BJ (cell line): ENCODE measurements around the gene STIM1. TPM values are rescaled to one million over a fixed set of nuclear protein-coding genes. Genes with fewer than 3 reads are reported as not detected.

Experiments
- CTCF ChIA-PET: fragments of 350-600 bp; formaldehyde crosslinking; extraction: SDS; loops from one replicate; lab custom pipeline; 2021; ENCODE audit warnings: antibody characterized with exemption, inconsistent platforms; lab: Yijun Ruan, JAX
- POLR2A ChIA-PET: fragments of 300-600 bp; sonication (Branson Sonifier 250); formaldehyde crosslinking; extraction: SDS; loops from one replicate; lab custom pipeline; 2021; ENCODE audit warnings: antibody characterized with exemption; lab: Charles Lee
- DNase-seq: peaks from one replicate; pipeline ENCODE4 v3.0.0-alpha.2; 2011; ENCODE audit warnings: low read depth
- H3K27me3 ChIP-seq: 2 replicates; pipeline ENCODE4 v1.6.0; 2011; ENCODE audit warnings: low read length; ENCODE audit not compliant: control insufficient read depth, insufficient read depth
- H3K36me3 ChIP-seq: 2 replicates; pipeline ENCODE4 v1.5.1; 2011; ENCODE audit warnings: low read length; ENCODE audit not compliant: control insufficient read depth, insufficient read depth
- H3K4me3 ChIP-seq: 2 replicates; pipeline ENCODE4 v1.5.1; 2011; ENCODE audit warnings: low read depth, mild to moderate bottlenecking, control low read depth, low read length
- polyA plus RNA-seq: library from polyadenylated mRNA; depleted of rRNA; stranded (reverse); fragments of >200 nt; gene quantifications from 2 replicates; pipeline ENCODE4 v1.2.3, GENCODE V29; 2011
- TF ChIP-seq, protein P1 (sequence below): IDR thresholded peaks from 2 replicates; pipeline ENCODE4 v1.5.1; 2011; ENCODE audit warnings: low read depth, mild to moderate bottlenecking, control low read depth, inconsistent platforms, low read length, moderate library complexity; ENCODE audit not compliant: insufficient read depth

STIM1 gene
- polyA plus RNA-seq, 1 experiment: 54.6 TPM

DNA sequence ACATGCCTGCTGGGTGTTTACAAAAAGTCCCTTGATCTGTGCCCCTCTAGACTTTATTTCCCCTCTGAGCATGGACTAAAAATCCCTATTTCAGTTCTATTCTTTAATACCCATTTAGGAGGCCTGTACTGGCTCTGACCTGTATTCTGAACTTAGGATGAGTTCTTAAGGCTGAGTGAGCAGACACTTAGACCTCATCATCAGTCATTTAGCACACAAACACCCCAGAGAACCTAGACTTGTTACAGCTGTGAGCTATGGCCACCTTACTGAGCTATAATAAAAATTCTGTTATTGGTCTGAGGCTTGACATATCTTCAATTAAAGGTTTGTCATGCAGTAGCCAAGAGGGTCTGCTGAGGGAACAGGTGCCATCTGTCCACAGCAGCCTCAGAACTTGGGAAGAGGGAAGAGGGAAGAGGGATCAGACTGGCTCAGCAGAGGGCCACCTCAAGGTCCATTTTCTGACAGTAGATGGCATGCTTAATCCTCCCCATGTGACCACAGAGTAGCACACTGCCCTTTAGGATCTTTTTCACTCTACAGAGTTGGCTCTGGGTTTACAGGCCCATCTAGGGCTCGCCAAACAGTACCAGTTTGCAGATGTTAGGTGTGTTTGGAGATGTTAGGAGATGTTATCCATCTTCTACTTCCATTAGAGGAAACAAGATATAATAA is 209.0 kb downstream of the STIM1 start:
- Histone ChIP-seq H3K36me3 (no peaks in the 10 kb centered on the region; the same call in 1 of the 2 replicates), H3K4me3 (no peak overlapping the region), H3K27me3 (no peaks in the 10 kb centered on the region)
- TF ChIP-seq, protein P1, sequence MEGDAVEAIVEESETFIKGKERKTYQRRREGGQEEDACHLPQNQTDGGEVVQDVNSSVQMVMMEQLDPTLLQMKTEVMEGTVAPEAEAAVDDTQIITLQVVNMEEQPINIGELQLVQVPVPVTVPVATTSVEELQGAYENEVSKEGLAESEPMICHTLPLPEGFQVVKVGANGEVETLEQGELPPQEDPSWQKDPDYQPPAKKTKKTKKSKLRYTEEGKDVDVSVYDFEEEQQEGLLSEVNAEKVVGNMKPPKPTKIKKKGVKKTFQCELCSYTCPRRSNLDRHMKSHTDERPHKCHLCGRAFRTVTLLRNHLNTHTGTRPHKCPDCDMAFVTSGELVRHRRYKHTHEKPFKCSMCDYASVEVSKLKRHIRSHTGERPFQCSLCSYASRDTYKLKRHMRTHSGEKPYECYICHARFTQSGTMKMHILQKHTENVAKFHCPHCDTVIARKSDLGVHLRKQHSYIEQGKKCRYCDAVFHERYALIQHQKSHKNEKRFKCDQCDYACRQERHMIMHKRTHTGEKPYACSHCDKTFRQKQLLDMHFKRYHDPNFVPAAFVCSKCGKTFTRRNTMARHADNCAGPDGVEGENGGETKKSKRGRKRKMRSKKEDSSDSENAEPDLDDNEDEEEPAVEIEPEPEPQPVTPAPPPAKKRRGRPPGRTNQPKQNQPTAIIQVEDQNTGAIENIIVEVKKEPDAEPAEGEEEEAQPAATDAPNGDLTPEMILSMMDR: no peak
- ChIA-PET POLR2A (no interaction called here), CTCF (interaction anchor here (0.5 to 14.8 kb wide), 8 partner anchors 9 to 223 kb away, joined by 3 to 524 read pairs (median 4); partner anchors contain the start of genes RHOG and STIM1)
- no peak for DNase-seq

DNA sequence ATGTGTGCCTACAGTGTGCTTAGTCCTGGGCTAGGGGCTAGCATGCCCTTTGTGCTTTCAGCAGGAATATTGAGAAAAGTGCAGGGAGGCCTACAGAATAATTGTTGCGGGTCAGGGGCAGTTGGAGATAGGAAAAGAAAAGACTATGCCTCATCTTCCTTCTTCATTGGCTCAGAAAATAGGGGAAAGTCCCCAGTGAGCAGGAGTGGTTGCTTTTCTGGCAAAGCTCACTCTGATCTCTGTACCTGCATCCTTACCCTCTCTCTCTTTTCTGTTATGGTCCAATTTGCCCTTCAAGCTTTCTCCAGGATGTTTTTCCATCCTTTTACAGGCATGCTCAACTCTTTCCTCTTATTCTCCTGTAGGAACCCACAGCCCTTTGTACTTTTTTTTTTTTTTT is 209.6 kb downstream of the STIM1 start:
- TF ChIP-seq, protein P1: no peak
- no peak for DNase-seq
- Histone ChIP-seq H3K27me3 (no peaks in the 10 kb centered on the region), H3K4me3 (no peak overlapping the region), H3K36me3 (no peaks in the 10 kb centered on the region; the same call in 1 of the 2 replicates)
- ChIA-PET POLR2A (no interaction called here), CTCF (interaction anchor here (0.5 to 14.8 kb wide), 6 partner anchors 9 to 224 kb away, joined by 3 to 524 read pairs (median 3); partner anchors contain the start of genes RHOG and STIM1)

DNA sequence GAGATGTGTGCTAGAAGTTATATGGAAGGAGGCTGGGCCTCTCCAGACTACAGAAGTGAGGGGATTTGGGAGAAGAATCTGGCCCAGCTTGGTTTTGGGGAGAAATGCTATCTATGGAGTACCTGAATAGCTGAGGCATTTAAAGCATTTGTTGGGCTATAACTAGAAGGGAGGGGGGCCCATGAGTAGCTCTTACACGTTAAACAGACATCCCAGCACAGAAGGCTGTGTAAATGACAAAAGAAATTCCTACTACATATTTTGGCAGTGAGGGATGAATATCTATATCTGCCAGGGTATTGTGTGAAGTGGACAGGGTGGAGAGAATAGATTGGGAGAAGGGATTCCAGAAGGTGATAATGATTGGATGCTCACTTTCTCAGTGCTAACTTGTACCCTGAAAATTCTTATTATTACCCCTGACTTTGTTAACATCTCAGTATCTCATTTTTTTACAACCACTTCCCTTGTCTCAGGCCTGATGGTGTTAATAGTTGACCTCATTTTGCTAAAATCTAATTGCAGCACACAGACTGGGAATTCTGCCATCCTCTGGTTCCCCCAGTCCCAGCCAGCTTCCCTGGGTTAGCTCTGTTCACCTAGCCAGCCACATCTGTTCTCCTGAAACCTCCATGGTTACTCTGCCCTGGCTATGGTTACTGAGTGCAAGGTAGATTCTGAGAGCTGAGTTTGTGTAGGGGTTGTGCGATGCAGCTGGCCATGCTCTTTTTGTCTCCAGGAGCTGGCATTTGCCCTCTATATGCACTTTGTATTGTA is 210.3 kb downstream of the STIM1 start:
- no peaks in the 10 kb centered on the region for H3K36me3 ChIP-seq

DNA sequence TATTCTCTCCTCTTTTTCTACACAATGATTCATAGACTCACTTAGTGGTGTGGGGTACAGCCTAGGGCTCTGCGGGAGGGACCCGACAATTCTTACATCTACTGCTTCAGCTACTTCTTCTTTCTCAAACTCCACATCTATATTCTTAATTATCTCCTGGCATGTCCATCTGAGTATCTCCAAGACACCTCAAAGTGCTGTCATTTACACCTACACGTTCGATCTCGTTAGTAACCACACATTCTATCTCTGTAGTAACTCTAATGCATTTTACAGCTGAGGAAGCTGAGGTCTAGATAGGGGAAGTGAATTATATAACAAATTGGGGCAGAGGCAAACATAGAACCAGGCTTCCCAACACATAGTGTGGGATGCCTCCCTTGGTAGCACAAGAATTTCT is 211.4 kb downstream of the STIM1 start:
- CTCF ChIA-PET: interaction anchor here (1.5 to 14.8 kb wide), 3 partner anchors 205 to 225 kb away, joined by 3 to 524 read pairs (median 5); partner anchors contain the start of genes RHOG and STIM1
- no peaks in the 10 kb centered on the region for H3K27me3 ChIP-seq
- TF ChIP-seq, protein P1: no peak
- H3K36me3 ChIP-seq: no peaks in the 10 kb centered on the region
- POLR2A ChIA-PET: no interaction called here
- no peak for DNase-seq
- no peak overlapping the region for H3K4me3 ChIP-seq

More for the DNA sequence above, 210.3 kb downstream of the STIM1 start:
- Histone ChIP-seq H3K27me3 (no peaks in the 10 kb centered on the region), H3K4me3 (no peak overlapping the region)
- TF ChIP-seq, protein P1: no peak
- ChIA-PET POLR2A (no interaction called here), CTCF (interaction anchor here (0.8 to 14.8 kb wide), 5 partner anchors 8 to 224 kb away, joined by 3 to 524 read pairs (median 3); partner anchors contain the start of genes RHOG and STIM1)
- DNase-seq: no peak

DNA sequence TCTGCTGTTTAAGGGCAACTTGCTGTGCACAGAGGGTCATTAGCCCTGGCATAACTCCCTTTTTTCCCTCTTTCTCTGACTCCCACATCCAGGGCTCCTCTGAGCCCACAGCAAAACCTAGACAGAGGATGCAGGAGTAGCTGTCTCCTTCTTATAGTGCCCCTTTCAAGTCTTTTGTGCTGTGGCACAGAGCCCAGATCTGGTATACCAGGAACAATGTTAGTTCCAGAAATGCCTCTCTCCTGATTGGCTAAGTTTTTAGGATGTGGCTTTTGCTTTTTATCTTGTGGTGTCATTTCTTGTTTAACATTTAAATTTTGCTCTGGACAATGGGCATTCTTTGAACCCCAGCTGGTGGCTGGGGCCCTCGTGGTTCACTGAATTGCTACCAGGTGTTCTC is 213.5 kb downstream of the STIM1 start:
- Histone ChIP-seq H3K36me3 (no peaks in the 10 kb centered on the region), H3K4me3 (no peak overlapping the region), H3K27me3 (no peaks in the 10 kb centered on the region)
- TF ChIP-seq, protein P1: no peak
- CTCF ChIA-PET: interaction anchor here (1.0 to 14.8 kb wide), 3 partner anchors 13 to 227 kb away, joined by 3 to 524 read pairs (median 5); partner anchors contain the start of gene STIM1
- POLR2A ChIA-PET: no interaction called here
- no peak for DNase-seq
